ENCODE measurements around the gene TERT.
"Not testable (repeated sequence)": the region's sequence is repeated elsewhere in the genome, so short reads cannot be mapped to it uniquely, and the experiment has no call there.

TERT gene

GRCh38 chr5:1230551-1230950, 64.3 kb downstream of the TERT start:
- Histone ChIP-seq H3K27me3 (ENCODE audit: insufficient read depth, low read length, poor library complexity) (no peaks in the 10 kb centered on the region), H4K20me1 (ENCODE audit: insufficient read depth, low read length) (no peaks in the 10 kb centered on the region), H3K9me3 (ENCODE audit: insufficient read depth, low read length, severe bottlenecking) (peaks cover 7% of the 10 kb centered on the region), H3K27ac (ENCODE audit: low read length) (peak overlapping the region; percentile 19), H2AFZ (ENCODE audit: low read depth, low read length) (no peak overlapping the region), H3K36me3 (ENCODE audit: insufficient read depth, low read length) (no peaks in the 10 kb centered on the region), H3K9ac (ENCODE audit: low read depth, low read length) (no peak overlapping the region), H3K4me3 (ENCODE audit: low read depth in 1 of 2, low read length in 2 of 2) (no peak overlapping the region), H3K4me2 (ENCODE audit: insufficient read depth, low read length) (no peak overlapping the region; the same call in 1 of the 2 replicates), H3K79me2 (ENCODE audit: insufficient read depth, low read length) (no peaks in the 10 kb centered on the region), H3K4me1 (ENCODE audit: insufficient read depth, low read length) (peaks cover 28% of the 10 kb centered on the region)
- ATAC-seq (ENCODE audit: insufficient read depth, low read depth) (no peak), DNase-seq (no peak)
- TF ChIP-seq CTCF (IDR thresholded peaks at IDR 0.05; ENCODE audit: borderline replicate concordance, extremely low read depth, low read length, poor library complexity, severe bottlenecking) (no peak), EZH2 (IDR thresholded peaks at IDR 0.05; ENCODE audit: borderline replicate concordance, low read depth, low read length, severe bottlenecking) (no peak)

- peak; percentile 26 for DNase-seq
- H2AFZ ChIP-seq (ENCODE audit: low read depth, low read length) = no peak overlapping the region
- H3K4me1 ChIP-seq (ENCODE audit: insufficient read depth, low read length) = peaks cover 28% of the 10 kb centered on the region
- peaks cover under 1% of the 10 kb centered on the region for H3K9me3 ChIP-seq (ENCODE audit: insufficient read depth, low read length, severe bottlenecking)
- H3K27me3 ChIP-seq (ENCODE audit: insufficient read depth, low read length, poor library complexity) = no peaks in the 10 kb centered on the region
- peak; percentile 41 for ATAC-seq (ENCODE audit: insufficient read depth, low read depth)
- H3K9ac ChIP-seq (ENCODE audit: low read depth, low read length) = no peak overlapping the region
- H3K27ac ChIP-seq (ENCODE audit: low read length) = peak overlapping the region; percentile 19
- no peak overlapping the region for H3K4me3 ChIP-seq (ENCODE audit: low read depth in 1 of 2, low read length in 2 of 2)
- TF ChIP-seq CTCF (IDR thresholded peaks at IDR 0.05; ENCODE audit: borderline replicate concordance, extremely low read depth, low read length, poor library complexity, severe bottlenecking) = no peak
- TF ChIP-seq EZH2 (IDR thresholded peaks at IDR 0.05; ENCODE audit: borderline replicate concordance, low read depth, low read length, severe bottlenecking) = no peak
- H3K79me2 ChIP-seq (ENCODE audit: insufficient read depth, low read length) = no peaks in the 10 kb centered on the region
- H4K20me1 ChIP-seq (ENCODE audit: insufficient read depth, low read length) = no peaks in the 10 kb centered on the region
- no peaks in the 10 kb centered on the region for H3K36me3 ChIP-seq (ENCODE audit: insufficient read depth, low read length)
- H3K4me2 ChIP-seq (ENCODE audit: insufficient read depth, low read length) = no peak overlapping the region
These were observed 65.0 kb downstream of the TERT start for GRCh38 chr5:1229822-1230221.

GRCh38 chr5:1229023-1229422, 65.8 kb downstream of the TERT start:
- H2AFZ ChIP-seq (ENCODE audit: low read depth, low read length); H3K79me2 ChIP-seq (ENCODE audit: insufficient read depth, low read length); H3K4me3 ChIP-seq (ENCODE audit: low read depth in 1 of 2, low read length in 2 of 2); H3K27me3 ChIP-seq (ENCODE audit: insufficient read depth, low read length, poor library complexity); H3K9me3 ChIP-seq (ENCODE audit: insufficient read depth, low read length, severe bottlenecking); H3K4me2 ChIP-seq (ENCODE audit: insufficient read depth, low read length); H3K36me3 ChIP-seq (ENCODE audit: insufficient read depth, low read length); H4K20me1 ChIP-seq (ENCODE audit: insufficient read depth, low read length): not testable (repeated sequence)
- Histone ChIP-seq H3K4me1 (ENCODE audit: insufficient read depth, low read length) (peaks cover 28% of the 10 kb centered on the region), H3K27ac (ENCODE audit: low read length) (peak overlapping the region; percentile 56), H3K9ac (ENCODE audit: low read depth, low read length) (peak overlapping the region; percentile 5; the same call in 1 of the 2 replicates)
- DNase-seq = peak; percentile 61
- ATAC-seq (ENCODE audit: insufficient read depth, low read depth) = peak; percentile 70

GRCh38 chr5:1228120-1228519, 66.7 kb downstream of the TERT start:
- H3K79me2 ChIP-seq (ENCODE audit: insufficient read depth, low read length) = no peaks in the 10 kb centered on the region
- peaks cover 28% of the 10 kb centered on the region for H3K4me1 ChIP-seq (ENCODE audit: insufficient read depth, low read length)
- H3K9ac ChIP-seq (ENCODE audit: low read depth, low read length) = no peak overlapping the region
- no peak for TF ChIP-seq EZH2 (IDR thresholded peaks at IDR 0.05; ENCODE audit: borderline replicate concordance, low read depth, low read length, severe bottlenecking)
- TF ChIP-seq CTCF (IDR thresholded peaks at IDR 0.05; ENCODE audit: borderline replicate concordance, extremely low read depth, low read length, poor library complexity, severe bottlenecking) = no peak
- H4K20me1 ChIP-seq (ENCODE audit: insufficient read depth, low read length) = no peaks in the 10 kb centered on the region
- H3K27me3 ChIP-seq (ENCODE audit: insufficient read depth, low read length, poor library complexity) = no peaks in the 10 kb centered on the region
- no peak overlapping the region for H2AFZ ChIP-seq (ENCODE audit: low read depth, low read length)
- no peak overlapping the region for H3K27ac ChIP-seq (ENCODE audit: low read length)
- no peaks in the 10 kb centered on the region for H3K9me3 ChIP-seq (ENCODE audit: insufficient read depth, low read length, severe bottlenecking)
- no peak for DNase-seq
- no peaks in the 10 kb centered on the region for H3K36me3 ChIP-seq (ENCODE audit: insufficient read depth, low read length)
- H3K4me3 ChIP-seq (ENCODE audit: low read depth in 1 of 2, low read length in 2 of 2) = no peak overlapping the region
- no peak overlapping the region for H3K4me2 ChIP-seq (ENCODE audit: insufficient read depth, low read length)
- no peak for ATAC-seq (ENCODE audit: insufficient read depth, low read depth)
